ENCODE data around the gene FAHD2A.
"Not testable (repeated sequence)": the region's sequence is repeated elsewhere in the genome, so short reads cannot be mapped to it uniquely, and the experiment has no call there.

FAHD2A gene

DNA sequence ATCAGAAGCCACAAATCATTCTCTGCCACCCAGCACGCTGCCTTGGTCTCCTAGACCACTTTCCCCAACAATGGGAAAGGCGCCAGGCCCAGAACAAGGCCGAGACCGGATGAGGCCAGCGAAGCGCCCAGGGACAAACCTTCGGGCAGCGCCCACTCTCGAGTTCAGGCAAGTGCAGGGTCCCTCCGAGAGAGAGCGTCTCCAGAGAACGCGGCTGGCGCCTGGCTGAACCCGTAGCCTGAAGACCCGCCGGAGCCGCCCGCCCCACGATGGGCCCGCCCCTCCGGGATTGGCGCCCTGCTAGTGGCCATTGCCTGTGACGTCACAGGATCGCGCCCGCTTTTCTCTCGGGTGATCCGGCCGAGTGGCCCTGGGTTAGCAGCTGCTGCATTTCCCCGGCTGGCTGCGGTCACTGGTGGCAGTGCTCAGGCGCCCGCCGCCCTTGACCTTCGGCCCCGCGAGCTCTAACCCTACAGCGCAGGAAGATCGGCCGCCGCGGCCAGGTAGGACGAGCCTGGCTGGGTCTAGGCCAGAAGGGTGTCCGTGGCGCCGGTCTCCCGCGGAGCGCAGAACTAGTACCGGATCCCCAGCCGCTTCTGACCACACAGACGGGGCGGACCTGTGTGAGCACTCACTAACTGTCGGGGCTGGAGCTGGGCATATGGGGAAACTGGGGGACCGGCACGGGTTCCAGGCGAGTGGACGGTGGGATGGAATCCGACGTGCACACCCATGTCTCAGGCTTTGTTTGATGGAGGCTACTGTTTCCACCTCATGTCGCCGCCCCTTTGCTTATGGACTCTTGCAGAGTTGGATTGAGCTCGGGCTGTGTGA is at the start of gene FAHD2A:
Gene FAHD2A, plus strand, starts transcription at position 339 of the 834 bp plus-strand sequence. CDS start 2,851 bp downstream, outside the sequence.
- DNase-seq (ENCODE audit: low read depth in 3 of 3): peak; percentile 89 to 96 (median 90)

DNA sequence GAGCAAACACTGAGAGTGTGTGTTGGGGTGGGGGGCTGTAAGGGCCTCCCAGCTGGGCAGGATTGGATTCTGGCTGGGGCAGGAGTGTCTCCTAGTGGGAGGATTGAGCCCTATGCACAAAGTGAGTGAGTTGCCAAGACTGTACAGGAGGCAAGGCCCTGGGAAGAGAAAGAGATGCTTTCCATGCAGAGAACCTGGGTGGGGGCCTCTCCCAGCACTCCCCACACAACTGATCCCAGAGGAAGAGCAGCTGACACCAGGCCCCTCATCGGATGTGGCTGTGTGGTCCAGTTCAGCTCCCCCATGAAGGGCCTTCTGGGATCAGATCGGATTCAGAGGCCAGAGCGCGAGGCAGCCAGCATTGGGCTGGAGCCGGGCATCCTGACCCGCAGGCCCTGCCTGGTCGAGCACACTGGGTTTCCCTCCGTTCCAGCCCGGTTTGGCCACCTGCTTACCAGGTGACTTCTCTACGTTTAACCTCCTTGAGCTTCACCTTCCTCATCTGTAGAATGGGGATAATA is 49.4 kb upstream of the FAHD2A start:
- DNase-seq (ENCODE audit: low read depth in 3 of 3): no peak

DNA sequence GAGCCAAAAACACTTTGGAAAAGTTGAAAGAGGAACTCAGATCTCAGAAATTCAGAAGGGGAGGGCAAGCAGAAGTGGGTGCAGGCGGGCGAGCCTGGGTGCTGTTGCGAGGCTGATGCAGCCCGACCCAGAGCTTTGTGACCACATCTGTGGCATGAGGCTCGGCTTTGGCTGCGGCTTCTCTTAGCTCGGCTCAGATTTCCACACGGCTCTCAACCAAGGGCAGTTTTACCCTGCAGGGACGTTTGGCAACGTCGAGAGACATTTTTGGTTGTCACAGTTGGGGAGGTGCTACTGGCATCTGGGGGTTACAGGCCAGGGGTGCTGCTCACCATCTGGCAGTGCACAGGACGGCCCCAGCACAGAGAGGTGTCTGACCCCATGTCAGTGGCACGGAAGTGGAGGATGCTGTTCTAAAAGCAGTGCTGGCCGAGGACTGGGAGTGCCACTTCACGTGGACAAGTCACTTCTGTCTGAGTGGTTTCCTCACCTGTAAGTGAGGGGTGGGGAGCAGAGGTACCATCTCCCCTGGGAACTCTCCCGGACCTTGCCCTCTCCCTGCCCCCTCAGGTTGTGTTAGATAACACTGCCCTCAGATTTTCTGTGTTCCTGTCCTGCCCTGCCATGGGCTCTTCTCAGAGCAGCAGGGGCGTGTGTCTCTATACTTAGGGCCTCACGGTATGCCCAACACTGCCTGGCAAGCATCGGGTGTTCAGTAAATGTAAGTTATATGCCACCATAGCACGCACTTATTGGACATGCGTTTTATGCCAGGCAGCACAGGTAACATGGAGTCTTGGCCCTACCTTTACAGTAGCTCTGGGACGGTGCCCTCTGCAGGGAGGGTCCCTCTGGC is 48.7 kb upstream of the FAHD2A start:
- DNase-seq (ENCODE audit: low read depth in 3 of 3): no peak

- DNase-seq (ENCODE audit: low read depth in 3 of 3): no peak
Observed at GRCh38 chr2:95354469-95354901, 48.0 kb upstream of the FAHD2A start.

GRCh38 chr2:95354925-95355324 is 47.6 kb upstream of the FAHD2A start:
- DNase-seq (ENCODE audit: low read depth in 3 of 3): no peak

DNA sequence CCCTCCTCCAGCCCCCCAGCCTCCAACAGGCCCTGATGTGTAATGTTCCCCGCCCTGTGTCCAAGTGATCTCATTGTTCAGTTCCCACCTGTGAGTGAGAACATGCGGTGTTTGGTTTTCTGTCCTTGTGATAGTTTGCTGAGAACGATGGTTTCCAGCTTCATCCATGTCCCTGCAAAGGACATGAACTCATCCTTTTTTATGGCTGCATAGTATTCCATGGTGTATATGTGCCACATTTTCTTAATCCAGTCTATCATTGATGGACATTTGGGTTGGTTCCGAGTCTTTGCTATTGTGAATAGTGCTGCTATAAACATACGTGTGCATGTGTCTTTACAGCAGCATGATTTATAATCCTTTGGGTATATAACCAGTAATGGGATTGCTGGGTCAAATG is 47.0 kb upstream of the FAHD2A start:
- DNase-seq (ENCODE audit: low read depth in 3 of 3): not testable (repeated sequence)

GRCh38 chr2:95356821-95357700 is 45.4 kb upstream of the FAHD2A start:
- no peak for DNase-seq (ENCODE audit: low read depth in 3 of 3)

- DNase-seq (ENCODE audit: low read depth in 3 of 3): no peak
Observed at GRCh38 chr2:95357717-95358280, 44.7 kb upstream of the FAHD2A start.

DNA sequence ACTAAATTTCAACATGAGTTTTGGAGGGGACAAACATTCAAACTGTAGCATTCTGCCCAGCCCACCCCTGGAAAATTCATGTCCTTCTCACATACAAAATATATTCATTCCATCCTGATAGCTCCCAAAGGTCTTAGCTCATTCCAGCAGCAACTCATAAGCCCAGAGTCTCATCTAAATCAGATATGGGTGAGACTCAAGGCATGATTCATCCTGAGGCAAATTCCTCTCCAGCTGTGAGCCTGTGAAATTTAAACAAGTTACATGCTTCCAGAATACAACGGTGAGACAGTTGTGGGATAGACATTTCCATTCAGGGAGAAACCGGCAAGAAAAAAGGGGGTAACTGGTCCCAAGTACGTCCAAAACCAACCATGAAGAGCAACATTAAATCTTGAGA is 43.5 kb upstream of the FAHD2A start:
- no peak for DNase-seq (ENCODE audit: low read depth in 3 of 3)

DNA sequence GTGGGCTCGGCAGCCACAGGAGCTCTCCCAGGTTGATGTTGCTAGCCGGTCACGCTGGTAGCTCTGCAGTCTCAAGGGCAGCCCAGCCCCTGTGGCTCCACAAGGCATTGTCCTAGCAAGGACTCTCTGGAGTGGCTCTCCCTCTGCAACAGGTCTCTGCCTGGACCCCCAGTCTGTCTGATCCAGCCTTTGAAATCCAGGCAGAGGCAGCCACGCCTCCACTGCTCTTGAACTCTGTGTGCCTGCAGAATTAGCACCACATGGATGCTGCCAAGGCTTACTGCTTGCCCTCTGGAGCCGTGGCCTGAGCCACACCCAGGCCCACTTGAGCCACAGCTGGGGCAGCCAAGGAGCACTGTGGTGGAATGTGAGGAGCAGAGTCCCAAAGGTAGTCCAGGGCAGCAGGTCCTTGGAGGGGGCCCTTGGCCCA is 43.0 kb upstream of the FAHD2A start:
- no peak for DNase-seq (ENCODE audit: low read depth in 3 of 3)

DNA sequence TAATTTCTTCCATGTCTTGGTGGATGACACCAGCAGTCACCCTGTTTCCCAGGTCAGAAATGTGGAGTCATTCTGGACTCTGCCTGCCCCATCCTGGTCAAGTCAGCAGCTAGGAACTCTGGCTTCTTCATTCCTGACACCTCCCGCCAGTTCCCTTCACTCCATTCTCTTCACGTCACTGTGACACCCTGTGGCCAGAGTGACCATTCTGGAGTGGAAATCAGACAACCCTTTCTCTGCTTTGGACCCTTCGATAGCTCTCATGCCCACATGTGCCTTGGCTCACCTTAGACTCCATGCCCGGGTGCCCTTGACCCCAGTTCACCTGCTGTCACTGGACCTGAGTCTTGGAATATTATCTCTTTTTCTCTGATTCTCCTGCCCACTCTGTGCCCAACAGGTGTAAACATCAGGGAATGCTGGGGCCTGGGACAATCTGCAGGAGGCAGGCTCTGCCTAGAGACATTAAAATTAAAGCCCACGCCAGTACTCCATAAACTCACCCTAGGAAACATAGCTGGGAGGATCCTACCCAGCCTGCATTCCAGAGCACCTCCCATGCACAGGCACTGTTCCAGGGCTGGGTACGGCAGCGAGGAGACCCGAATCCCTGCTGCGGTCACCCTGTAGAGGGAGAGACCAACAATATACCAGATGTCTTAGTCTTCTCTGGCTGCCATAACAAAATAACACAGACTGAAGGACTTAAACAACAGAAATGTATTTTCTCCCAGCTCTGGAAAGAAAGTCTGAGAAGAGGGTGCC is 41.1 kb upstream of the FAHD2A start:
- no peak for DNase-seq (ENCODE audit: low read depth in 3 of 3)

GRCh38 chr2:95362486-95362885 is 40.0 kb upstream of the FAHD2A start:
- no peak for DNase-seq (ENCODE audit: low read depth in 3 of 3)

- DNase-seq (ENCODE audit: low read depth in 3 of 3): no peak
Observed at GRCh38 chr2:95366514-95366913, 36.0 kb upstream of the FAHD2A start.

DNA sequence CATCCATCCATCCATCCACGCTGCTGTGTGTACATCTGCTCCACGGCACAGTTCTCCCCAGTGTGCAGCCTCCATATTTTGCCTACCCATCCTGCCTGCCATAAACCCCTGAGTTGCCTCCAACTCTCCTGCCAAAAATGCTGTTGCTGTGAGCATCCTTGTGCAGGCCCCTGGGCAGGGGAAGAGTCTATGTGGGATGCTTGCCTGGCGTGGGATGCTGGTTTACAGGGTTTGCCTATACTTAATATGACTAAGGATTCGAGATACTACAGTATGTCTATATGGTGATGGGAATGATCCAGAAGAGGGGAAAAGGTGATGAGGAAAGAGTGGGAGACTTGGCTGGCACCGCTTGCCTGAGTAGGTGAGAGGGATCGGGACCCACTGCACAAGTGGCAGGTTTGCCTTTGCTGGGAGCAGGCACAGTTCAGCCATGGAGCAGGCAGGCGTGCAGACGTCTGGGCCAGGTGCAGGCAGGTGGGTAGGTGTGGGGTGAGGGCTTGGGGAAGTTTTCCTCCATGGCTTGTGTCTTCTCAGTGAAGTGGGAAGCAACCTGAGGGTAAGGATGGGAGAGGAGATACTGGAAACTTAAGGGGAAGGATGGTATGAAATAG is 30.2 kb upstream of the FAHD2A start:
- DNase-seq (ENCODE audit: low read depth in 3 of 3): no peak

- no peak for DNase-seq (ENCODE audit: low read depth in 3 of 3)
Observed at GRCh38 chr2:95372845-95373244, 29.7 kb upstream of the FAHD2A start.

DNA sequence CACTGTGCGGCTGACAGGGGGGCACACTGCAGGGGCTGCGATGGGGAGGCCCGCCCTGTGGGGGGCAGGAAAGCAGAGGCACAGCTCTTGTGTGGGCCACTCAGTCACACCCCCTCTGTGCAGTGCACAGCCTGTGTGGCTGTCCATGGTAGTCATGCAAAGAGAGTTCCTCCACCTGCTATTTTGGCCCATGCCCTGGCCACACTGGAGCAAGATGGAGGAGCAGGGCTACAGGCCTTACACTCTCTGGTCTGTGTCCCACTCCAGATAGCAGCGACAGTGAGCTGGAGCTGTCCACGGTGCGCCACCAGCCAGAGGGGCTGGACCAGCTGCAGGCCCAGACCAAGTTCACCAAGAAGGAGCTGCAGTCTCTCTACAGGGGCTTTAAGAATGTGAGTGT is 28.5 kb upstream of the FAHD2A start:
- DNase-seq (ENCODE audit: low read depth in 3 of 3): no peak

DNA sequence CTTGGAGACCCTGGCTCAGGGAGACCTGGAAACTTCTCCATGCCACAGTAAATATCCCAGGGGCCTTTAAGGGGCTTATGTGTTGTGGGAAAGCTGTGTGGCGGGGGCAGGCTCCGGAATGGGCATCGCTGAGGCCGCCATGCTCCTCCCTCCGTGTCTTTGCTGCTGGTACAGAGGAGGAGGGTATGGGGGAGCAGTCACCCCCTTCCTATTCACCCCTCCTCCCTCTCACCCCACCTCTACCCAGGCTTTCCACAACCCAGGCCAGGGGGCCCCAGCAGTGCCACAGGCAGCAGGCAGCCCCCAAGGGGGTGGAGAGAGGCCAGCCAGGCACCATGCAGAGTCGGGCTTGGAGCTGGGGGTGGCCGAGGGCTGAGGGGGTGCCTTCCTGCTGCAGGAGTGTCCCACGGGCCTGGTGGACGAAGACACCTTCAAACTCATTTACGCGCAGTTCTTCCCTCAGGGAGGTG is 28.0 kb upstream of the FAHD2A start:
- no peak for DNase-seq (ENCODE audit: low read depth in 3 of 3)

DNA sequence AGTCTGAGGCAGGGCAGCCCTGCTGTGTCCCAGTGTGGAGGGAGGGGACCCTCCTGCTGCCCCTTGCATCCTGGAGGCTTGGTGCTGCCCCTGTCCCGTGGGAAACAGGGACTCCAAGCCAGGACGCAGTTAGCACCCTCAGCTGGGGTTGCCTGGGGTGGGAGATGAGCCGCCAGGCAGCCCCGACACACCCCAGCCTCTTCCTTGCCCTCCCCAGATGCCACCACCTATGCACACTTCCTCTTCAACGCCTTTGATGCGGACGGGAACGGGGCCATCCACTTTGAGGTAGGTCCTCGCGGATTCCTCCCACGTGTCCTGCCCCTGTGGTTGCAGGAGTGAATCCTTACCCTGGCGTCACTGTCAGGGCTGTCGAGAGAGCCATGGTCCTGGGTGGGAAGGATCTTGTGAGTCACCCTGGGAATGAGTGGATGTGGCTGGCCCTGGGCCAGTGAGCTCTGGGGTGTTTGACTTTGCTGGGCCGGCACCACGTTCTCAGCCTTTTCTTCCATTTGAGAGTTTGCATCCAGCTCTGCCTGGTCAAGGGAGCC is 27.5 kb upstream of the FAHD2A start:
- DNase-seq (ENCODE audit: low read depth in 3 of 3): no peak

DNA sequence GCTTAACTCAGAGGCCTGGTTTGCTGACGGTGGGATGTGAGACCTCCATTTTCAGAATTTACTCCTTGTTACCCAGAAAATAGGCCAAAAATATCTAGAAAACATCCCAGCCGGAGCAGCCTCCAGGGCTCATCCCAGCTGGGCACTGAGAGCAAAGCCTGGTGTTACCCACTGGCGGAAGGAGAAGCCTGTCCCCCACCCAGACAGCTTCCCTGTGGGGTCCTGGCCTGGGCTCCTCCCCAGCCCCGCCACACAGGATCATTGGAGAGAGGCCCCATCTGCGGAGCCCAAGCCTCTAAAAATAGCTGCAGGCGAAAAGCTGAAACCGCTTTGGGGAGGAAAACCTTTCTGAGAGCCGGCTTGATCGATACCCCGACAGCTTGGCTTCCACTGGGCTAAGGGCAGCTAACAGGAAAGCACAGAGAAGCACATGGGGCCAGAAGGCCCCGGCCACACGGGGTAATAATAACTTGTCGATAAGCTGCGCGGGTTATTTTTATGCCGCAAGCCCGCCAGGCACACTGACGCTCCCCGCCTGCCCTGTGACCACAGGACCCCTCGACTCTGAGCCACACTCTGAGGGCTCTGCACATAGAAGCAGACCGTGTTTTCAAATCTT is 26.9 kb upstream of the FAHD2A start:
- DNase-seq (ENCODE audit: low read depth in 3 of 3): no peak

All from stimulated activated CD4-positive, alpha-beta T cell treated with anti-CD3 and anti-CD28 coated beads, TNF-alpha, amount 100 ng/mL, for 48 hours (primary cell).